A673 (cell line): ENCODE results near the gene MICAL3.

ENCODE experiments used
- EZH2 ChIP-seq: fragments of 200-600 bp; sonication (generic); IDR thresholded peaks from 2 replicates; pipeline ENCODE4 v1.6.1; 2017; ENCODE audit warnings: borderline replicate concordance, low read depth, mild to moderate bottlenecking, mixed read lengths, antibody characterized with exemption, low read length; ENCODE audit not compliant: poor library complexity, severe bottlenecking
- TF ChIP-seq, protein P1 (sequence below): fragments of 300-800, 200-600 bp; sonication (generic); conservative IDR thresholded peaks from 2 replicates; pipeline ENCODE4 v1.5.1; 2017; ENCODE audit warnings: low read depth, mild to moderate bottlenecking, antibody characterized with exemption, low read length, moderate library complexity, mixed read lengths

DNA sequence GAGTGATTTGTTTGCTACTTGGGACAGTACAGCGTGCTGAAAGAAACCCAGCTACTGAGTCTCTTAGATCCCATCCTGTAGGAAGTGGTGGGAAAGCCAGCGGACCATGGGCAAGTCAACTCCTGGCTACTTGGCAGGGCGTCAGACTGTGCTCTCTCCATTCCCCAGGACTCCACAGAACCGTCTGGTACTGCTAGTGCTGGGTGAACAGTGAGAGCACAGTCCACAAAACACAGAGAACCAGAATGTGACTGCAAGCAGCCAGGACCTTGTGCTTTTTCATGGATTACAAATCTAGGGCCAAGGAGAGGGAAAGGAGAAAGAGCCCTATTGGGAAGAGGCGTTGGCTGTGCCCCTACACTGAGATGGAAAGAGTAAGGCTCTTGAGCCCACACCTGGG lies 260.3 kb downstream of the MICAL3 start:
- TF ChIP-seq, protein P1, sequence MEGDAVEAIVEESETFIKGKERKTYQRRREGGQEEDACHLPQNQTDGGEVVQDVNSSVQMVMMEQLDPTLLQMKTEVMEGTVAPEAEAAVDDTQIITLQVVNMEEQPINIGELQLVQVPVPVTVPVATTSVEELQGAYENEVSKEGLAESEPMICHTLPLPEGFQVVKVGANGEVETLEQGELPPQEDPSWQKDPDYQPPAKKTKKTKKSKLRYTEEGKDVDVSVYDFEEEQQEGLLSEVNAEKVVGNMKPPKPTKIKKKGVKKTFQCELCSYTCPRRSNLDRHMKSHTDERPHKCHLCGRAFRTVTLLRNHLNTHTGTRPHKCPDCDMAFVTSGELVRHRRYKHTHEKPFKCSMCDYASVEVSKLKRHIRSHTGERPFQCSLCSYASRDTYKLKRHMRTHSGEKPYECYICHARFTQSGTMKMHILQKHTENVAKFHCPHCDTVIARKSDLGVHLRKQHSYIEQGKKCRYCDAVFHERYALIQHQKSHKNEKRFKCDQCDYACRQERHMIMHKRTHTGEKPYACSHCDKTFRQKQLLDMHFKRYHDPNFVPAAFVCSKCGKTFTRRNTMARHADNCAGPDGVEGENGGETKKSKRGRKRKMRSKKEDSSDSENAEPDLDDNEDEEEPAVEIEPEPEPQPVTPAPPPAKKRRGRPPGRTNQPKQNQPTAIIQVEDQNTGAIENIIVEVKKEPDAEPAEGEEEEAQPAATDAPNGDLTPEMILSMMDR, result no peak
- no peak for TF ChIP-seq EZH2
